Lung (tissue), 12 donors: ENCODE results near the gene HFE. TPM values are rescaled to one million over a fixed set of nuclear protein-coding genes. Genes with fewer than 3 reads are reported as not detected.
"Not testable (repeated sequence)": the region's sequence is repeated elsewhere in the genome, so short reads cannot be mapped to it uniquely, and the experiment has no call there.

ENCODE experiments used
- ATAC-seq: fragments of 200-7000 bp; cut with Tn5 transposase; one replicate; pipeline ENCODE4 v1.9.1; 2020; ENCODE audit warnings: moderate number of reproducible peaks; ENCODE audit not compliant: insufficient read depth, low FRiP score
- DNase-seq, 3 donors: peaks; one replicate each; pipeline ENCODE4 v3.0.0-alpha.2; 2013 to 2017
- H3K27ac ChIP-seq, 2 donors: one replicate each; pipeline ENCODE4 v1.5.1; 2013; ENCODE audit warnings: mild to moderate bottlenecking in 2 of 2, moderate library complexity in 2 of 2, control low read depth in 1 of 2, inconsistent platforms in 1 of 2, low read depth in 1 of 2, low read length in 1 of 2
- H3K27me3 ChIP-seq, 3 donors: one replicate each; pipeline ENCODE4 v1.5.1; 2013; ENCODE audit warnings: low read length in 2 of 3; ENCODE audit not compliant: control insufficient read depth in 3 of 3, insufficient read depth in 3 of 3
- H3K36me3 ChIP-seq, 4 donors: one replicate each; pipeline ENCODE4 v1.5.1; 2013; ENCODE audit warnings: low read length in 4 of 4, mild to moderate bottlenecking in 1 of 4, moderate library complexity in 1 of 4; ENCODE audit not compliant: control insufficient read depth in 4 of 4, insufficient read depth in 4 of 4
- H3K4me1 ChIP-seq, 5 donors: one replicate each; pipeline ENCODE4 v1.5.1; 2013; ENCODE audit warnings: low read length in 5 of 5, mild to moderate bottlenecking in 2 of 5, moderate library complexity in 1 of 5; ENCODE audit not compliant: control insufficient read depth in 5 of 5, insufficient read depth in 5 of 5
- H3K4me3 ChIP-seq: one replicate; pipeline ENCODE4 v1.5.1; 2013; ENCODE audit warnings: mild to moderate bottlenecking, control low read depth, moderate library complexity
- H3K9ac ChIP-seq, 2 donors: one replicate each; pipeline ENCODE4 v1.5.1; 2013; ENCODE audit warnings: low read length in 2 of 2, control low read depth in 1 of 2; ENCODE audit not compliant: insufficient read depth in 1 of 2
- H3K9me3 ChIP-seq, 4 donors: one replicate each; pipeline ENCODE4 v1.5.1; 2013; ENCODE audit warnings: low read length in 3 of 4, mild to moderate bottlenecking in 1 of 4, moderate library complexity in 1 of 4; ENCODE audit not compliant: control insufficient read depth in 4 of 4, insufficient read depth in 3 of 4
- WGBS, 2 donors: extraction: QIAGEN DNeasy Blood & Tissue Kit; methylation state at CpG; one replicate each; pipeline ENCODE4 v1.1.7; 2013; 5-methylcytosine and 5-hydroxymethylcytosine counted together
- polyA plus RNA-seq, 2 donors: library from polyadenylated mRNA; stranded (reverse); fragments of 200-250 nt; gene quantifications; one replicate each; pipeline ENCODE4 v1.2.1, GENCODE V29; 2013
- total RNA-seq, 2 donors: library from RNA; depleted of rRNA in 1 of 2; stranded (reverse); fragments of >200 nt in 1 of 2; gene quantifications; one replicate each; pipeline ENCODE4 v1.2.1, GENCODE V29; 2014 to 2021
- TF ChIP-seq, protein P1 (sequence below): IDR thresholded peaks from 2 replicates; pipeline ENCODE4 v1.5.1; 2012; ENCODE audit warnings: mild to moderate bottlenecking; ENCODE audit errors: control extremely low read depth, extremely low read depth
- donor health status: control.
- donor health status: control.
- donor health status: Bipolar disorder and iron deficiency.
- donor health status: healthy.
- donor health status: DM: yes; HTN: yes; CAD: no.

The HFE gene
- total and polyA plus RNA-seq, 4 donors, result 3.1 to 10.7 (median 7.0) TPM

DNA sequence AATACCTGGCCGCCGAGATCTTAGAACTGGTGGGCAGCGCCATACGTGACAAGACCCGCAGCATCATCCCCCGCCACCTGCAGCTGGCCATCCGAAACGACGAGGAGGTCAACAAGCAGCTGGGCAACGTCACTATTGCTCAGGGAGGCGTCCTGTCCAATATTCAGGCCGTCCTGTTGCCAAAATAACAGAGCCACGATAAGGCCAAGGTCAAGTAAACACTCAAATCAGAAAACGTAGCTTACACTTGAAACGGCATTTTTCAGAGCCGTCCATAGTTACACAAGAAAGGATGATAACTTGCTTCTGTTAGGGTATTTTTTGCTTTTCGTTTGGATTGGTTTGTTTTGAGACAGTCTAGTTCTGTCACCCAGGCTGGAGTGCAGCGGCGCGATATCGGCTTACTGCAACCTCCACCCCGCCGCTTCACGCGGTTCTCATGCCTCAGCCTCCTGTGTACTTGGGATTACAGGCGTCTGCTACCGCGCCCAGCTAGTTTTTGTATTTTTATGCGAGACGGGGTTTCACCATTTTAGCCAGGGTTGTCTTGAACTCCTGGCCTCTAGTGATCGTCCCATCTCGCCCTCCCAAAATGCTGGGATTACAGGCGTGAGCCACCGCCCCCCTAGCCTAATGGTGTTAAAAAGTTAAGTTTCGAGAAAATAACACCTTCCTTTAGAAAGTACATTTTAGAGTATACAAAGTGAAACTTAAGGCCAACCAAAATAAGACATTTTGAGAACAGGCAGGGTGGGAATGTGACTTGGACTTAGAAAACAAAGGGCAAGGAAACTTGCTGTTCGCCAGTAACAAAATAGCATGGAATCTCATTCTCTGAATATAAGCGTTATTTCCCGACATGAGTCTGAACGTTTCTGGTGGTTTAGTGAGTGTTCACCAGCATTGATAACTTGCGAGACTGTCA is 42.8 kb upstream of the HFE start:
- Histone ChIP-seq H3K9me3 (peaks cover 0 to 3% (median 0%) of the 10 kb centered on the region in 4 donors), H3K4me3 (peak overlapping the region; percentile 50), H3K27ac (peak overlapping the region; percentile 98), H3K9ac (peak overlapping the region; percentile 63 to 89), H3K27me3 (no peaks in the 10 kb centered on the region), H3K4me1 (peaks cover 0 to 23% (median 4%) of the 10 kb centered on the region in 5 donors), H3K36me3 (no peaks in the 10 kb centered on the region)
- DNase-seq (peak; percentile 48 to 89 (median 86)), ATAC-seq (peak; percentile 10)
- 2 to 3% methylated on average over 40 of the region's 40 CpGs for WGBS, 2 donors
- TF ChIP-seq, protein P1, sequence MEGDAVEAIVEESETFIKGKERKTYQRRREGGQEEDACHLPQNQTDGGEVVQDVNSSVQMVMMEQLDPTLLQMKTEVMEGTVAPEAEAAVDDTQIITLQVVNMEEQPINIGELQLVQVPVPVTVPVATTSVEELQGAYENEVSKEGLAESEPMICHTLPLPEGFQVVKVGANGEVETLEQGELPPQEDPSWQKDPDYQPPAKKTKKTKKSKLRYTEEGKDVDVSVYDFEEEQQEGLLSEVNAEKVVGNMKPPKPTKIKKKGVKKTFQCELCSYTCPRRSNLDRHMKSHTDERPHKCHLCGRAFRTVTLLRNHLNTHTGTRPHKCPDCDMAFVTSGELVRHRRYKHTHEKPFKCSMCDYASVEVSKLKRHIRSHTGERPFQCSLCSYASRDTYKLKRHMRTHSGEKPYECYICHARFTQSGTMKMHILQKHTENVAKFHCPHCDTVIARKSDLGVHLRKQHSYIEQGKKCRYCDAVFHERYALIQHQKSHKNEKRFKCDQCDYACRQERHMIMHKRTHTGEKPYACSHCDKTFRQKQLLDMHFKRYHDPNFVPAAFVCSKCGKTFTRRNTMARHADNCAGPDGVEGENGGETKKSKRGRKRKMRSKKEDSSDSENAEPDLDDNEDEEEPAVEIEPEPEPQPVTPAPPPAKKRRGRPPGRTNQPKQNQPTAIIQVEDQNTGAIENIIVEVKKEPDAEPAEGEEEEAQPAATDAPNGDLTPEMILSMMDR, result no peak

DNA sequence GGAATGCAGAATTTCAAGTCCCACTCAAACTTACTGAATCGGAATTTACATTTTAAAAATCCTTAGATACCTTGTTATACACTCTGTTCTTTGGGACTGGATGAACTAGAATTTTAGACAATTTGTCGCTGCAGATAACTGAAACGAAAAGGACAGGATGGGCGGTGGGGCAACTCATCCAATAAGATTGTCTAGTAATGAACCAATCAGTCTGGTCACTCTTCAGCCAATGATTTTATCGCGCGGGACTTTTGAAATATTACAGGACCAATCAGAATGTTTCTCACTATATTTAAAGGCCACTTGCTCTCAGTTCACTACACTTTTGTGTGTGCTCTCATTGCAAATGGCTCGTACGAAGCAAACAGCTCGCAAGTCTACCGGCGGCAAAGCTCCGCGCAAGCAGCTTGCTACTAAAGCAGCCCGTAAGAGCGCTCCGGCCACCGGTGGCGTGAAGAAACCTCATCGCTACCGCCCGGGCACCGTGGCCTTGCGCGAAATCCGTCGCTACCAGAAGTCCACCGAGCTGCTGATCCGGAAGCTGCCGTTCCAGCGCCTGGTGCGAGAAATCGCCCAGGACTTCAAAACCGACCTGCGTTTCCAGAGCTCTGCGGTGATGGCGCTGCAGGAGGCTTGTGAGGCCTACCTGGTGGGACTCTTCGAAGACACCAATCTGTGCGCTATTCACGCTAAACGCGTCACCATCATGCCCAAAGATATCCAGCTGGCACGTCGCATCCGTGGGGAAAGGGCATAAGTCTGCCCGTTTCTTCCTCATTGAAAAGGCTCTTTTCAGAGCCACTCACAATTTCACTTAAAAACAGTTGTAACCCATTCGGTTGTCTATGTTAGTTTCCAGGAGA is 41.9 kb upstream of the HFE start:
- peak overlapping the region; percentile 98 for H3K27ac ChIP-seq
- H3K27me3 ChIP-seq, result no peaks in the 10 kb centered on the region
- peak; percentile 80 for ATAC-seq
- no peaks in the 10 kb centered on the region for H3K36me3 ChIP-seq
- peak; percentile 90 to 99 (median 98) for DNase-seq
- TF ChIP-seq, protein P1, result no peak
- peaks cover 0 to 3% (median 0%) of the 10 kb centered on the region in 4 donors for H3K9me3 ChIP-seq
- H3K9ac ChIP-seq, result peak overlapping the region; percentile 63 to 89
- H3K4me1 ChIP-seq, result peaks cover 0 to 23% (median 4%) of the 10 kb centered on the region in 5 donors
- WGBS, 2 donors, result 1 to 3% methylated on average over 47 of the region's 47 CpGs
- H3K4me3 ChIP-seq, result peak overlapping the region; percentile 28

DNA sequence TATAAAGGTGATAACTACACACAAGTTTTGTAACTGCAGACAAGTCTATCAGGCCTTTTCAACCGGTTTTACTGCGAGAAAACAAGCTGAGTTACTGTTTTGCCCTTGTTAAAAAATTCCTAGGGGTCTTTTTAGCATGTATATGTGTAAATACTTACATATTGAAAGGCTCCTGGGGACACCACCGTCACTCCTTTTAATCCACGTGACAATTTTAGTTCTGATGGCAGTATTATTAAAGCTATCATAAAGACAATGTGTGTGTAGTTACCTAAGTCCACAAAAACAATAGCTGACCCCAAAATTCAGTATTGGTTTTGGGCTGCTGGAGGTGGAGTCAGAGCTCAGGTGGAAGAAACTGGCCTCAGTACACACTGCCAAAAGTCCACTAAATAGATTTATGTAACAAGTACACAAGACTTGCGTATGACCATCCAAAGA is 41.3 kb upstream of the HFE start:
- WGBS, 2 donors, result 39 to 41% methylated on average over 5 of the region's 5 CpGs
- DNase-seq, result no peak
- peaks cover 0 to 3% (median 0%) of the 10 kb centered on the region in 4 donors for H3K9me3 ChIP-seq
- H3K27me3 ChIP-seq, result no peaks in the 10 kb centered on the region
- no peak overlapping the region for H3K27ac ChIP-seq
- no peak for ATAC-seq
- H3K36me3 ChIP-seq, result no peaks in the 10 kb centered on the region
- H3K9ac ChIP-seq, result peak overlapping the region; percentile 49 to 71
- peaks cover 0 to 23% (median 4%) of the 10 kb centered on the region in 5 donors for H3K4me1 ChIP-seq
- TF ChIP-seq, protein P1, result no peak
- H3K4me3 ChIP-seq, result no peak overlapping the region

DNA sequence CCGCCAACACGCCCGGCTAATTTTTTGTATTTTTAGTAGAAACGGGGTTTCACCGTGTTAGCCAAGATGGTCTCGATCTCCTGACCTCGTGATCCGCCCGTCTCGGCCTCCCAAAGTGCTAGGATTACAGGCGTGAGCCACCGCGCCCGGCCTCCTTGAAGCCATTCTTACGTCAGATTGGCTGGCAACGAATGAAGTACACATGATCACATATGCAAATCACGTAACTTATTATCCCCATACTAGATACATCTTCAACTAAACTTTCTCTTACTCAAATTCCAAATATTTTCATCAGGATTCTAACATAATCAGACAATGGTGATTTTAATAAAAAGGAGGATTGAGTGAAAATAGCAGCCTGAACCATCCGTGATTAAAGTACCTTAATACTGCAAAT is 39.9 kb upstream of the HFE start:
- H3K27ac ChIP-seq, H3K9me3 ChIP-seq, H3K4me3 ChIP-seq, H3K27me3 ChIP-seq, ATAC-seq, H3K9ac ChIP-seq, H3K36me3 ChIP-seq, DNase-seq: not testable (repeated sequence)
- peaks cover 0 to 23% (median 4%) of the 10 kb centered on the region in 5 donors for H3K4me1 ChIP-seq
- 98% methylated on average over 12 to 13 of the region's 18 CpGs for WGBS, 2 donors
